HL-60/S4 treated with phorbol 12-myristate 13-acetate at 8.2 ng/mL for 4 days and 3 days (cell line): ENCODE measurements around the gene IL1RAP.
"Not testable (repeated sequence)": the region's sequence is repeated elsewhere in the genome, so short reads cannot be mapped to it uniquely, and the experiment has no call there.

ENCODE experiments used
- in situ Hi-C: fragments of 300-500 bp; cut with MboI; formaldehyde crosslinking; loops from 2 replicates; pipeline ENCODE4 v1.15.0; 2022; ENCODE audit warnings: low sequenced_read_pairs

The IL1RAP gene

GRCh38 chr3:190505381-190506003 lies 8.4 kb upstream of the IL1RAP start:
- in situ Hi-C loops = no loop called here

GRCh38 chr3:190506271-190506670 lies 7.6 kb upstream of the IL1RAP start:
- in situ Hi-C loops = no loop called here

- in situ Hi-C loops = no loop called here
Measured at GRCh38 chr3:190512666-190513065, 1.2 kb upstream of the IL1RAP start.

- in situ Hi-C loops = no loop called here
Measured at GRCh38 chr3:190514413-190515153, 698 bp downstream of the IL1RAP start.

DNA sequence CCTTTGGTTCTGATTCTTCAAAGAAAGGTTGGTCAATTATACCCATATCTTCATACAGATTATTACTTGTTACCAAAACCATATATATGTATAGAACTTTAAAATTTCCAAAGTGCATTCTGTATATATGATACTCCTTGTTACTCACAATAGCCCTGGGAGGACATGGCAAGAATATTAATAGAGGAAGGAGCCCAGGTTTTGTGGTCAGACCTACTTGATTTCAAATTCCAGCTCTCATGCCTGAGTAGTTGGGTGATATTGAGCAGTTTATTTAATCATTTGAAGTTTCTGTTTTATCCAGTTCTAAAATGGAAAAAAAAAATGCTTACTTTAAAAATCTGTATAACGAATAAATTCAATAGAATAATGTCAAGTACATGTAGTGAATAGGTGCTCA lies 2.5 kb downstream of the IL1RAP start:
- in situ Hi-C loops = no loop called here

GRCh38 chr3:190517687-190518086 lies 3.8 kb downstream of the IL1RAP start:
- in situ Hi-C loops = no loop called here

- in situ Hi-C loops = not testable (repeated sequence)
Measured at GRCh38 chr3:190518531-190518930, 4.6 kb downstream of the IL1RAP start.

- in situ Hi-C loops = no loop called here
Measured at GRCh38 chr3:190519886-190520285, 6.0 kb downstream of the IL1RAP start.

DNA sequence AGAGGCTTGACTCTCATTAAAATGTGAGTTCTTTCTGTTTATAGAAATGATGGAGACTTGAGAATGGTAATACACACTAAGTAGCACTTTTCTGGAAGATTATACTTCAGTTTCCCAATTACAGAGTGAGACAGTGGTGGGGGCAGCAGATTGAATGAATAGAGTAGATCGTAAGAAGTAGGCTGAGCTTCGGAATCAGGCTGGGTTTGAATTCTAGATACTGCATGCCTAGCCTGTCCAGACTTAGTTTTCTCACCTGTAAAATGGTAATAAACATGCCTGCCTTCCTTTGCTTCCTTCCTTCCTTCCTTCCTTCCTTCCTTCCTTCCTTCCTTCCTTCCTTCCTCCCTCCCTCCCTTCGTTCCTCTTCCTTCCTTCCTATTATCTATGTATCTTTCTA lies 8.1 kb downstream of the IL1RAP start:
- in situ Hi-C loops = no loop called here

- in situ Hi-C loops = no loop called here
Measured at GRCh38 chr3:190522621-190523222, 8.8 kb downstream of the IL1RAP start.

DNA sequence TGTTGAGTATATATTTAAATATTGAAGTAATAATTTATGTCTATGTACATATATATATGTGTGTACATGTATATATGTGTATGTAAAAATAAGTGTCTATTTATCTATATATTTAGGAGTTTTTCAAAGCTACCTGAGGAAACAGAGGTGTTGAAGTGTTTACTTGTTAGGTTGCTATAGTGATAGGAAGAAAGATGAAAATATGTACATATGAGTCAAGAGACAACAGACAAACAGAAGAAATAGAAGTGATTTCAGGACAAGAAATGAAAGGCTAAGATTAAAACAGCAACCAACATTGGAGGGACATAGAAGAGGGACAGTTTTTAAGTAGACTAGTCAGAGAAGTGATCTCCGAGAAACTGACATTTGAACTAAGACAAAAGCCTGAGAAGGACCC lies 11.1 kb downstream of the IL1RAP start:
- in situ Hi-C loops = no loop called here

DNA sequence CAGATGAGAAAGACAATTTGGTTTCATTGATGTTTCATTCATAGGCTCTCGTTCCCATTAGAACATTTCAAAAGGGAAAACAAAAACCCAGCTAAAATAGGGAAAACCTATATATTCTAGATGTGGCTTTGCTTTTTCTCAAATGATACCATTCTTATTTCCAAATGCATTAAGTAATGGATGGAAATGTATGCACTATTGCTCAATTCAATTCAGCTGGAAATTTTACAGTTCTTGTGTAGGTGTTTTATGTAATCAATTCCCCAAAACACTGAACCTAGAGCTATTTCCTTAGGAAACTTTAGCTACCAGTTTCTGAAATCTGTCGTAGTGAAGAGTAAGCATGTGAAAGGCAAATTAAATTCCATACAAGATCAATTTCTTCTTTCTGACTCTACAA lies 11.7 kb downstream of the IL1RAP start:
- in situ Hi-C loops = no loop called here

GRCh38 chr3:190526787-190527762 lies 13.2 kb downstream of the IL1RAP start:
- in situ Hi-C loops = no loop called here

DNA sequence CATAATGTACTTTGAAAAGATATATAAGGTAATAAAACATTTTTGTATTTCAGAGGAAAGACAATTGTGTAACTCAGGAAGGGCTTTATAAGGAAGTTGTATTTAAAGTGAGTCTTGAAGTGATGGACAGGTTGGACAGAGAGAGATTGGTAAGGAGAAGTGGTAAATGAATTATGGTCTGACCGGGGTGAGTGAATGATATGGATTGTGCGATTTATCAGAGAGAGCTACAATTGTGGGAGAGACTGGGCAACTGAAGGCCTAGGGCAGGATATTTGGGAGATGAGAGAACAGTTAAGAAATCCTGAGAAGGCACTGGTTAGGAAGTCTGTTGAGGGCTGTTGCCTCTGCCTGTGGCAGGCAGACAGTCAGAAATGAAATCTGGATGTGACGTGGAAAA lies 14.8 kb downstream of the IL1RAP start:
- in situ Hi-C loops = no loop called here

- in situ Hi-C loops = no loop called here
Measured at GRCh38 chr3:190531406-190531805, 17.5 kb downstream of the IL1RAP start.

DNA sequence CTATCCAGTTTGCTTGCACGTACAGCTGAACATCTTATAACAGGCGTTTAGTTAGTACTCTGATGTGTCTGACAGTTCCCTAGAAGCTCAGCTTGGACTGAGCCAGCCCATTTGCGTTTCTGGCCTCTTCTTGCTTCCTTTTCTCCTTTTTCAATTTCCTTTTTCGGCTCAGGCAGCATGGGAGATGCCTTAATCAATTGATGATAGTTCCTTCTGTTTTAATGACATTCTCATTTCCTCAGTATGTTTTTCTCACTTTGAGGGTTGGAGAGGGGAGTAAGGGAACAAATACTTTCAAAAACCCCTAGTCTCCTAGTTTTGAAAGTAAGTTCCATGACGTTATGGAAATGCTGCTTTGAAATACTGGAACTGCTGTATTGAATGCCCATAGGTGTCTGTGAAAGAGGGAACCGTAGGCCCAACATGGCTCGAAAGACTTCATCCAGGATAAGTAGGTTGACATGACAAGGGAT lies 18.9 kb downstream of the IL1RAP start:
- in situ Hi-C loops = no loop called here

- in situ Hi-C loops = no loop called here
Measured at GRCh38 chr3:190533511-190534281, 19.8 kb downstream of the IL1RAP start.

DNA sequence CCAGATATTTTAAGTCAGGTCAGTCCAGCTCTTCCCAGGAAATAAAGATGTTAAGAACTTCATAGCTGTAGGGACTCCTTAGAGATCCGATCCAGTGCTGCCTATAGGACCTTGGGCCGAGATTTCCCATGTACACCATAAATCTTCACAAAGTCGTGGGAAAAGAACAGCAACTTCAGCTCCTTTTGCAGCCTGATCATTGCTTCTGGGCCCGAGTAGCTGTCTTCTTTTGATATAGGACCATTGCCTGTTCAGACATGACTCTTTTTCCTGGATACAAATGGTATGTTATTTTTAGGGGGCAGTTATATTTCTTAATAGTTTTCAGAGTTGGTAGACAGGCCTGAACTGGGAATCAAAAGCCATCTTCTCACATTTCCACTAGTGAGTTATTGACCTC lies 20.5 kb downstream of the IL1RAP start:
- in situ Hi-C loops = no loop called here

- in situ Hi-C loops = no loop called here
Measured at GRCh38 chr3:190534986-190535385, 21.1 kb downstream of the IL1RAP start.

- in situ Hi-C loops = no loop called here
Measured at GRCh38 chr3:190537146-190537545, 23.3 kb downstream of the IL1RAP start.
